Activated naive CD4-positive, alpha-beta T cell treated with anti-CD3 and anti-CD28 coated beads, Interleukin-2, amount 50 U/mL, for 24 hours (primary cell): Measurements from ENCODE around the gene ASB9.
"Not testable (repeated sequence)": the region's sequence is repeated elsewhere in the genome, so short reads cannot be mapped to it uniquely, and the experiment has no call there.

ENCODE experiments used
- H3K27ac Mint-ChIP-seq: one replicate; pipeline ENCODE4 v1.8.0; 2021; ENCODE audit warnings: mild to moderate bottlenecking, mixed read lengths
- H3K27me3 Mint-ChIP-seq: one replicate; pipeline ENCODE4 v1.8.0; 2021; ENCODE audit warnings: mixed read lengths
- H3K36me3 Mint-ChIP-seq: one replicate; pipeline ENCODE4 v1.8.0; 2021; ENCODE audit warnings: mixed read lengths
- H3K4me1 Mint-ChIP-seq: one replicate; pipeline ENCODE4 v1.8.0; 2021; ENCODE audit warnings: mixed read lengths
- H3K4me3 Mint-ChIP-seq: one replicate; pipeline ENCODE4 v1.8.0; 2021; ENCODE audit warnings: mild to moderate bottlenecking, mixed read lengths
- H3K9me3 Mint-ChIP-seq: one replicate; pipeline ENCODE4 v1.8.0; 2021; ENCODE audit warnings: mixed read lengths

ASB9 gene

GRCh38 chrX:15209096-15209495, 60.8 kb downstream of the ASB9 start:
- no peaks in the 10 kb centered on the region for H3K36me3 Mint-ChIP-seq
- H3K9me3 Mint-ChIP-seq: peaks cover 5% of the 10 kb centered on the region
- H3K27me3 Mint-ChIP-seq: no peaks in the 10 kb centered on the region
- H3K4me1 Mint-ChIP-seq: peaks cover 19% of the 10 kb centered on the region
- no peak overlapping the region for H3K27ac Mint-ChIP-seq
- no peak overlapping the region for H3K4me3 Mint-ChIP-seq

- Mint-ChIP-seq H3K4me3 (no peak overlapping the region), H3K36me3 (no peaks in the 10 kb centered on the region), H3K27ac (no peak overlapping the region), H3K27me3 (no peaks in the 10 kb centered on the region), H3K9me3 (peaks cover 5% of the 10 kb centered on the region), H3K4me1 (peaks cover 30% of the 10 kb centered on the region)
These were observed 61.9 kb downstream of the ASB9 start for GRCh38 chrX:15207994-15208393.

GRCh38 chrX:15207384-15207783, 62.5 kb downstream of the ASB9 start:
- H3K4me3 Mint-ChIP-seq: no peak overlapping the region
- H3K27ac Mint-ChIP-seq: no peak overlapping the region
- peaks cover 5% of the 10 kb centered on the region for H3K9me3 Mint-ChIP-seq
- H3K4me1 Mint-ChIP-seq: peaks cover 36% of the 10 kb centered on the region
- H3K27me3 Mint-ChIP-seq: no peaks in the 10 kb centered on the region
- no peaks in the 10 kb centered on the region for H3K36me3 Mint-ChIP-seq

DNA sequence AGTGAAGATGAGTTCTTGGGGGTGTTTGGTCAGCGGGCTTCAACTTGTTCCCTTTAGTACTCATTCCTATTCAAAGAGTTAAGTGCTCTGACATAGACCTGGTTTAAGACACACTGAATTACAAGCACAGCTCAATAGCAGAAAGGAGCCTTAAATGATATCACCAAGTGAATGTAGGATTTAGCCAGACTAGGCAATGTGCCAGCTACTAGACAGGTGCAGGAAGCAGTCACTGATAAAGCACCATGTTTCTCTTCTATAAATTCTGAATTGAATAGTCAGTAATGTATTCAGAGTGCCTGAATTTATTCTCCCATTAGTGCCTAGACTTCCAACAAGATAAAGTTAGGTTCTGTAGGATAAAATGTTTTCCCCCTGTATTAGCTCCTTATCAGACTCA, 63.6 kb downstream of the ASB9 start:
- Mint-ChIP-seq H3K27me3 (no peaks in the 10 kb centered on the region), H3K27ac (peak overlapping the region; percentile 72), H3K9me3 (peaks cover 5% of the 10 kb centered on the region), H3K36me3 (no peaks in the 10 kb centered on the region), H3K4me1 (peaks cover 39% of the 10 kb centered on the region), H3K4me3 (no peak overlapping the region)

DNA sequence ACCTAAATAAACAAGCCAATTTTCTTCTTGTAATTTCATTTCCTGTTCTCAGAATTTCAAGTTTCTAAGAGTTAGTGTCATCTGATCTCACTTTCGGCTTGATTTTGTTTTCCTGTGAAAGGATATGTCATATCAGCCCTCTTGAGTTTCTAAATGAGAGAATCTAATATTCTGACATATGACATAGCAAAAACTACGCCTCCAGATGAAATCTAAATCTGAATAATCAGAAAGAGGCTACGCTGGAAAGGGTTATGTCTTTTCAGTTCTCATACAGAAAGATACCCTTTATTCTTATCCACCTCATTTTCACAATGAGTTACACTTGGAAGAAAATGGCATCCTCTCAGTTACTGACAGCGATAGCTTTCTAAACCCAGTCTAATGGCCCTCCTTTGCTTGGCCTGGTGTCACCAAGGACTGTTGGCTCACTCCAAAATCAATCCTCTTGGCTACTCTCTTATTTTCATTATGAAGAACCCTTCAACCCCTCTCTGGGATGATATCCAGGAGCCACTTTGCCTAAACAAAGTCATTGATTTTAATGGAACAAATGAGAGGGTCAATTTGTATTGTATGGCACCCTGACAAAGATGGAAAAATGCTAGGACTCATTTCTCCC, 65.6 kb downstream of the ASB9 start:
- peaks cover 5% of the 10 kb centered on the region for H3K9me3 Mint-ChIP-seq
- peaks cover 41% of the 10 kb centered on the region for H3K4me1 Mint-ChIP-seq
- H3K27me3 Mint-ChIP-seq: no peaks in the 10 kb centered on the region
- peak overlapping the region; percentile 89 for H3K27ac Mint-ChIP-seq
- peak overlapping the region; percentile 23 for H3K4me3 Mint-ChIP-seq
- no peaks in the 10 kb centered on the region for H3K36me3 Mint-ChIP-seq

DNA sequence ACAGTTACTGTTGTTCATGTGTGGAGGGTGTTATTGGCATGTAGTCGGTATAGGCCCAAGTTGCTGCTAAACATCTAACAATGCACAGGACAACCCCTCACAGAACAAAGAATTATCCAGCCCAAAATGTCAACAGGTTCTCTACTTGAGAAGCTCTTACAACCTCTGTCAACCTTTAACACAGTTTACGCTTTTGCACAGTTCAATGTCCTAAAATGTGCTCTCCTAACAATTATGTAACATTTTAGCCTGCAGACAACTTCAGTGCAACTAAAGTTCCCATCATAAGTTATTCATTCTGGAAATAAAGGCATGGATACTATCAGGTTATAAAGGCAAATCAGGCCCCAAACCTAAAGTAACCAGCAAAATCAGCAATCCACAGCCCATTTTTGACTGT, 66.2 kb downstream of the ASB9 start:
- peaks cover 46% of the 10 kb centered on the region for H3K4me1 Mint-ChIP-seq
- peak overlapping the region; percentile 23 for H3K4me3 Mint-ChIP-seq
- H3K36me3 Mint-ChIP-seq: no peaks in the 10 kb centered on the region
- peaks cover 5% of the 10 kb centered on the region for H3K9me3 Mint-ChIP-seq
- H3K27me3 Mint-ChIP-seq: no peaks in the 10 kb centered on the region
- H3K27ac Mint-ChIP-seq: no peak overlapping the region

- no peak overlapping the region for H3K27ac Mint-ChIP-seq
- no peaks in the 10 kb centered on the region for H3K27me3 Mint-ChIP-seq
- H3K4me1 Mint-ChIP-seq: peaks cover 42% of the 10 kb centered on the region
- H3K36me3 Mint-ChIP-seq: no peaks in the 10 kb centered on the region
- no peak overlapping the region for H3K4me3 Mint-ChIP-seq
- peaks cover 5% of the 10 kb centered on the region for H3K9me3 Mint-ChIP-seq
These were observed 67.3 kb downstream of the ASB9 start for GRCh38 chrX:15202454-15203177.

DNA sequence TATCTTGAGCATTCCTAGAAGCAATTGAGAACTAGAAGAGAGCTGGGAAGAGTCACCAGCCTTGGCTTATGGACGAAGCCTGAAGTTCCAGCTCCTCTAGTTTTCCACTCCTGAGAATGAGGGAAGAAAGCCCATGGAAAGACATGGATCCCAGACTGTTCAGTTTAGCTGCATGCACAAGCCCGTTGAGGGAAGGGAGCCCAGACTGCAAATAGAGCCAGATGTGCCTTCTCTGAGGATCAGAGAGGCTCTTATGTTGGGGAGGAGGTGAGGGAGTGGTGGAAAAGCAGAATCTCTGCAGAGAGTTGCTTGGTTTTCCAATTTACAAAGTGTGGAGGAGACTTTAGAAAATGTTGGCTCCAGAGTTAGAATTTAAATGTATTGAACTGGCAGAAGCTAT, 69.0 kb downstream of the ASB9 start:
- Mint-ChIP-seq H3K36me3 (no peaks in the 10 kb centered on the region), H3K27me3 (no peaks in the 10 kb centered on the region), H3K27ac (peak overlapping the region; percentile 17), H3K4me1 (peaks cover 37% of the 10 kb centered on the region), H3K4me3 (no peak overlapping the region), H3K9me3 (peaks cover 5% of the 10 kb centered on the region)

GRCh38 chrX:15198608-15199202, 71.2 kb downstream of the ASB9 start:
- not testable (repeated sequence) for H3K27me3 Mint-ChIP-seq, H3K36me3 Mint-ChIP-seq, H3K27ac Mint-ChIP-seq, H3K4me3 Mint-ChIP-seq, H3K9me3 Mint-ChIP-seq
- H3K4me1 Mint-ChIP-seq: peaks cover 24% of the 10 kb centered on the region

DNA sequence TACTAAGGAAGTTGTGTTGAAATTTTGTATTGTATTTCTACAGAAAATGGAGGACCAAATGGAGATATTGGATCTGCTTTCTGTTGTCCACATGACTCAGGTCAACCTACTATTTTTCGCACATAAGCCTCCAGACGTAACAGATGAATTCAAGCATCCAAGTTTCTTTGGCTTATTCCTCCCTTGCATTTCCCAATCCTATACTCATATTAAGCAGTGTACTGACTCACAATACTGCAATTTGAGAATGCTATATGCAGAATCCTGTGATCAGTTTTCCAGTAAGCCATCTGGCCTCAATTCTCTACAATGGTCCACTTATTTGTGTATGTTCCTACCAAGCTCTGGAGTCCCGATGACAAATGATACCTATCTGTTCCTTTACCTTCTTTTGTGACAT, 75.7 kb downstream of the ASB9 start:
- H3K27me3 Mint-ChIP-seq: no peaks in the 10 kb centered on the region
- H3K4me3 Mint-ChIP-seq: no peak overlapping the region
- H3K36me3 Mint-ChIP-seq: no peaks in the 10 kb centered on the region
- peaks cover 5% of the 10 kb centered on the region for H3K4me1 Mint-ChIP-seq
- no peaks in the 10 kb centered on the region for H3K9me3 Mint-ChIP-seq
- H3K27ac Mint-ChIP-seq: no peak overlapping the region
